H1 (cell line): ENCODE data around the gene FBXW2.

Source experiments
- POLR2A ChIP-seq, 2 experiments: IDR thresholded peaks; 1 replicate in 1 of 2; 2 replicates in 1 of 2; pipeline ENCODE4 v1.6.1; 2011; ENCODE audit warnings: low read depth in 2 of 2, low read length in 2 of 2, mild to moderate bottlenecking in 2 of 2; ENCODE audit errors: control extremely low read depth in 1 of 2
- RXRA ChIP-seq: IDR thresholded peaks from 2 replicates; pipeline ENCODE4 v1.6.1; 2011; ENCODE audit warnings: low read depth, mild to moderate bottlenecking, low read length, moderate library complexity; ENCODE audit not compliant: insufficient read depth
- SIN3A ChIP-seq, 2 experiments: IDR thresholded peaks in 1 of 2; conservative IDR thresholded peaks in 1 of 2; 2 replicates each; pipeline ENCODE4 v1.6.1; 2011 to 2012; ENCODE audit warnings: low read length in 2 of 2, improper control_type of control experiment in 1 of 2, low read depth in 1 of 2, mild to moderate bottlenecking in 1 of 2
- TF ChIP-seq, protein P1 (sequence below): IDR thresholded peaks from 2 replicates; pipeline ENCODE4 v1.6.1; 2011; ENCODE audit warnings: low read length, improper control_type of control experiment

DNA sequence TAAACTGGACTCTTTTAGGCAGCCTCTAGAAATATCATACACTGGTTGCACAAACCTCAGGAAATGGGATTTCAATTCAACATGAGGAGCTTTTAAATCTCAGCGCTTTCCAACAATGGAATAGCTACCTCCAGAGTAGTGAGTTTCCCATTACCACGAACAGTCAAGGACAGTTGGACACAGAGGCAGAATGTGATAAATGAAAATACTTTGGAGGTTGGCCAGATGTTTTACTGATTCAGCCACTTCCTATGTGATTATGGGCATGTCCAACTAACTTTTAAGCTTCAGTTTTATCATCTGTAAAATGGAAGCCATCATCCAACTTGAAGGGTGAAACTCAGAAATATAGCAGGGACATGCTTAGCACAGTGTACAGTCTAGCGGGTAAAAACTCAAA is 2.1 kb downstream of the FBXW2 start:
- TF ChIP-seq POLR2A (IDR thresholded peaks at IDR 0.05; ENCODE audit: control extremely low read depth in 1 of 2, low read depth in 2 of 2, low read length in 2 of 2) (no peak), RXRA (no peak), SIN3A (conservative IDR thresholded peaks at IDR 0.05 in 1 of 2, IDR thresholded peaks at IDR 0.05 in 1 of 2; ENCODE audit: low read depth in 1 of 2, low read length in 2 of 2) (no peak)
- TF ChIP-seq, protein P1, sequence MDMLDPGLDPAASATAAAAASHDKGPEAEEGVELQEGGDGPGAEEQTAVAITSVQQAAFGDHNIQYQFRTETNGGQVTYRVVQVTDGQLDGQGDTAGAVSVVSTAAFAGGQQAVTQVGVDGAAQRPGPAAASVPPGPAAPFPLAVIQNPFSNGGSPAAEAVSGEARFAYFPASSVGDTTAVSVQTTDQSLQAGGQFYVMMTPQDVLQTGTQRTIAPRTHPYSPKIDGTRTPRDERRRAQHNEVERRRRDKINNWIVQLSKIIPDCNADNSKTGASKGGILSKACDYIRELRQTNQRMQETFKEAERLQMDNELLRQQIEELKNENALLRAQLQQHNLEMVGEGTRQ, result no peak
